Liver (tissue), 9 donors: Measurements from ENCODE around the gene PKDREJ. TPM values are rescaled to one million over a fixed set of nuclear protein-coding genes. Genes with fewer than 3 reads are reported as not detected.

Experiments used
- DNase-seq: peaks from one replicate; pipeline ENCODE4 v3.0.0-alpha.2; 2017; ENCODE audit warnings: low spot score
- H3K27ac ChIP-seq, 2 donors: one replicate each; pipeline ENCODE4 v1.7.0; 2013; ENCODE audit warnings: inconsistent platforms in 2 of 2, low read length in 2 of 2, control low read depth in 1 of 2, low read depth in 1 of 2, mild to moderate bottlenecking in 1 of 2
- H3K27me3 ChIP-seq, 4 donors: one replicate each; pipeline versions ENCODE4 v1.6.1 to v1.7.0; 2013; ENCODE audit warnings: low read length in 3 of 4, inconsistent platforms in 1 of 4, mild to moderate bottlenecking in 1 of 4, moderate library complexity in 1 of 4; ENCODE audit not compliant: control insufficient read depth in 4 of 4, insufficient read depth in 4 of 4
- H3K36me3 ChIP-seq, 4 donors: one replicate each; pipeline versions ENCODE4 v1.6.1 to v1.7.0; 2013; ENCODE audit warnings: low read length in 3 of 4, mild to moderate bottlenecking in 3 of 4, low read depth in 1 of 4, moderate library complexity in 1 of 4; ENCODE audit not compliant: control insufficient read depth in 4 of 4, insufficient read depth in 3 of 4
- H3K4me1 ChIP-seq, 4 donors: one replicate each; pipeline versions ENCODE4 v1.6.1 to v1.7.0; 2013; ENCODE audit warnings: low read length in 3 of 4, mild to moderate bottlenecking in 3 of 4, moderate library complexity in 1 of 4; ENCODE audit not compliant: control insufficient read depth in 4 of 4, insufficient read depth in 4 of 4
- H3K4me3 ChIP-seq, 3 donors: one replicate each; pipeline versions ENCODE4 v1.6.1 to v1.7.0; 2013; ENCODE audit warnings: low read length in 3 of 3, control low read depth in 1 of 3, low read depth in 1 of 3, mild to moderate bottlenecking in 1 of 3
- H3K9ac ChIP-seq, 2 donors: one replicate each; pipeline ENCODE4 v1.7.0; 2013; ENCODE audit warnings: low read length in 2 of 2, mild to moderate bottlenecking in 2 of 2, moderate library complexity in 2 of 2, control low read depth in 1 of 2, low read depth in 1 of 2
- H3K9me3 ChIP-seq, 4 donors: one replicate each; pipeline versions ENCODE4 v1.6.1 to v1.7.0; 2013; ENCODE audit warnings: low read length in 3 of 4; ENCODE audit not compliant: control insufficient read depth in 4 of 4
- EGR1 ChIP-seq, 2 donors: IDR thresholded peaks; 2 replicates each; pipeline ENCODE4 v1.6.1; 2016 to 2018; ENCODE audit warnings: antibody characterized with exemption in 2 of 2, low read depth in 2 of 2
- GABPA ChIP-seq, 2 donors: IDR thresholded peaks in 1 of 2; conservative IDR thresholded peaks in 1 of 2; 2 replicates each; pipeline ENCODE4 v1.6.1; 2016; ENCODE audit warnings: antibody characterized with exemption in 2 of 2, mild to moderate bottlenecking in 1 of 2, moderate library complexity in 1 of 2
- HNF4A ChIP-seq, 2 donors: conservative IDR thresholded peaks; 2 replicates each; pipeline ENCODE4 v1.6.1; 2016; ENCODE audit warnings: antibody characterized with exemption in 2 of 2, mild to moderate bottlenecking in 2 of 2
- HNF4G ChIP-seq: IDR thresholded peaks from 2 replicates; pipeline ENCODE4 v1.6.1; 2016; ENCODE audit warnings: antibody characterized with exemption
- JUND ChIP-seq, 2 donors: IDR thresholded peaks; 2 replicates each; pipeline ENCODE4 v1.6.1; 2016; ENCODE audit warnings: antibody characterized with exemption in 2 of 2
- NR2F2 ChIP-seq: IDR thresholded peaks from 2 replicates; pipeline ENCODE4 v1.6.1; 2016; ENCODE audit warnings: antibody characterized with exemption
- RAD21 ChIP-seq, 2 donors: IDR thresholded peaks; 2 replicates each; pipeline ENCODE4 v1.6.1; 2016; ENCODE audit warnings: antibody characterized with exemption in 2 of 2, mild to moderate bottlenecking in 2 of 2
- RXRA ChIP-seq, 2 donors: IDR thresholded peaks; 2 replicates each; pipeline ENCODE4 v1.6.1; 2017 to 2018; ENCODE audit warnings: antibody characterized with exemption in 2 of 2, mild to moderate bottlenecking in 1 of 2
- SP1 ChIP-seq: IDR thresholded peaks from 2 replicates; pipeline ENCODE4 v1.6.1; 2018; ENCODE audit warnings: antibody characterized with exemption, mild to moderate bottlenecking
- TAF1 ChIP-seq: conservative IDR thresholded peaks from 2 replicates; pipeline ENCODE4 v1.6.1; 2016; ENCODE audit warnings: antibody characterized with exemption, mild to moderate bottlenecking
- WGBS: extraction: QIAGEN DNeasy Blood & Tissue Kit; methylation state at CpG from one replicate; pipeline ENCODE4 v1.1.7; 2013; 5-methylcytosine and 5-hydroxymethylcytosine counted together
- polyA plus RNA-seq, 2 donors: library from polyadenylated mRNA; stranded (reverse) in 1 of 2; unstranded in 1 of 2; fragments of 200-250 nt in 1 of 2; fragments of >200 nt in 1 of 2; fragmentation: Nextera tagmentation in 1 of 2; extraction: Ambion mirVana in 1 of 2; gene quantifications; one replicate each; pipeline versions ENCODE4 v1.2.1 to v1.2.3, GENCODE V29; 2013 to 2015
- total RNA-seq, 2 donors: library from RNA; depleted of rRNA; stranded (reverse); fragments of >200 nt; gene quantifications; one replicate each; pipeline ENCODE4 v1.2.3, GENCODE V29; 2014
- TF ChIP-seq, protein P1 (sequence below): IDR thresholded peaks from 2 replicates; pipeline ENCODE4 v1.6.1; 2016; ENCODE audit warnings: antibody characterized with exemption, mild to moderate bottlenecking
- TF ChIP-seq, protein P2 (sequence below): IDR thresholded peaks from 2 replicates; pipeline ENCODE4 v1.6.1; 2016; ENCODE audit warnings: antibody characterized with exemption
- donor health status: healthy.
- donor health status: healthy.
- donor health status: healthy.
- donor health status: healthy.
- donor health status: healthy.

The PKDREJ gene
- total and polyA plus RNA-seq, 4 donors: under 0.01 to 0.05 (median 0.02) TPM

DNA sequence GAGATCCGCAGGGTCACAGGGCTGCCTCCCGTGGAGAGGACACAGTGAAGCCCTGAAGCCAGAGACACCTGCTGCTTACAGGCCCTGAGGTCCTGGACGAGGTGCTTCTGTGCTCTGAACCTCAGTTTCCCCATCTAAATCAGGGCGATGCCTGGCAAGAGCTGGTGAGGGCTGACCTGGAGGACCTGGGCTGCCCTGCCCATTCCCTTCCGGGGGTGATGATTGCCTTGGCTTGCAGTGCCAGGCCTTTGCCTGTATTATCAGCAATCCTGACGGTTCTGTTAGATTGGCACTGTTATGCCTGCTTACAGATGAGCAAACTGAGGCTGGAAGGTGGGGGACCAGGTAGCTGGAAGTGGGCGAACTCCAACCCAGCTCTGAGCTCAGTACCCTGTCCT, 25.7 kb upstream of the PKDREJ start:
- no peak overlapping the region for H3K27ac ChIP-seq
- WGBS: 87% methylated on average over 7 of the region's 7 CpGs
- no peak overlapping the region for H3K4me3 ChIP-seq

DNA sequence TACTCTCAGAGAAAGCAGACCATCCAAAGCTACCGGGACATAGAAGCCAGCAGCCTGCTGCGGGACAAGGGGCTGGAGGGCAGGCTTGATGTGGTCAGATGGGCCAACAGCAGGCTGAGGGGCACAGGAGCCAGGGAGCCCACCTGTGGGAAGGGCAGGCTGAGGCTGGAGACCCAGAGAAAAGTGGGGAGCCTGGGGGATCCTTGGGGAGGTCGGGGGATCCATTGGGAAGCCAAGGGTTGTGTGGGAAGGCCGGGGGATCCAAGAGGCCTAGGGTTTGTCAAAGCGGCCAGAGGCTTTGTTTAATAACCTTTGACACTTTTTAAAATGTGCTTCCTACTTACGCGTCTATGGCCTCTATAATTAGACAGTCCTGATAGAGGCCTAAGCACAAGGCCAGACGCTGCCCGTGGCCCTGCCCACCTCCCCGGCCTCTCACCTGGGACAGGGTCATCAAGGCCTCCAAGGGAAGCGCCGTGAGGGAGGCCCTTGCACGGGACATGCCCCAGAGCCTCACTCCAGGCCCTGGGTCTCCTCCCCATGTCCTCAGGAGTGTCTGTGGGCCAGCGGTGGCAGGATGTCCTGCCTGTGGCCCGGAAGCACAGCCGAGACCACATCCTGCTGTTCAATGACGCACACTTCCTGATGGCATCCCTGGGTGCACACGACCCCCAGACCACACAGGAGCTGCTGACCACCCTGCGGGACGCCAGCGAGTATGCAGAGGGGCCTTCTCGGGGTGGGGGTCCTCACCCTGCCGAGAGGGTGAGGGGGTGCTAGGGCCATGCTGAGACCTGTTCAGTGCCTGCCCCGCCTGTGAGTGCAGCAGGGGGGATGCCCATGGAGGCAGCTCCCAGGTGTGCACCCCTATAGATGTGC, 25.0 kb upstream of the PKDREJ start:
- Histone ChIP-seq H3K36me3 (peaks cover 40 to 88% (median 73%) of the 10 kb centered on the region in 4 donors), H3K4me1 (peaks cover 0 to 4% (median 2%) of the 10 kb centered on the region in 4 donors), H3K9ac (no peak overlapping the region), H3K9me3 (no peaks in the 10 kb centered on the region), H3K4me3 (no peak overlapping the region), H3K27ac (peak overlapping the region; percentile 13 to 39), H3K27me3 (no peaks in the 10 kb centered on the region)
- DNase-seq: no peak
- TF ChIP-seq SP1 (peak; percentile 41), GABPA (IDR thresholded peaks at IDR 0.05 in 1 of 2, conservative IDR thresholded peaks at IDR 0.05 in 1 of 2) (peak in 1 of 2 donors; percentile 43), RAD21 (IDR thresholded peaks at IDR 0.05) (no peak), HNF4A (conservative IDR thresholded peaks at IDR 0.05) (no peak), JUND (IDR thresholded peaks at IDR 0.05) (no peak), EGR1 (IDR thresholded peaks at IDR 0.05; ENCODE audit: low read depth in 2 of 2) (no peak), RXRA (IDR thresholded peaks at IDR 0.05) (no peak), HNF4G (no peak), NR2F2 (peak; percentile 59)
- TF ChIP-seq, protein P1, sequence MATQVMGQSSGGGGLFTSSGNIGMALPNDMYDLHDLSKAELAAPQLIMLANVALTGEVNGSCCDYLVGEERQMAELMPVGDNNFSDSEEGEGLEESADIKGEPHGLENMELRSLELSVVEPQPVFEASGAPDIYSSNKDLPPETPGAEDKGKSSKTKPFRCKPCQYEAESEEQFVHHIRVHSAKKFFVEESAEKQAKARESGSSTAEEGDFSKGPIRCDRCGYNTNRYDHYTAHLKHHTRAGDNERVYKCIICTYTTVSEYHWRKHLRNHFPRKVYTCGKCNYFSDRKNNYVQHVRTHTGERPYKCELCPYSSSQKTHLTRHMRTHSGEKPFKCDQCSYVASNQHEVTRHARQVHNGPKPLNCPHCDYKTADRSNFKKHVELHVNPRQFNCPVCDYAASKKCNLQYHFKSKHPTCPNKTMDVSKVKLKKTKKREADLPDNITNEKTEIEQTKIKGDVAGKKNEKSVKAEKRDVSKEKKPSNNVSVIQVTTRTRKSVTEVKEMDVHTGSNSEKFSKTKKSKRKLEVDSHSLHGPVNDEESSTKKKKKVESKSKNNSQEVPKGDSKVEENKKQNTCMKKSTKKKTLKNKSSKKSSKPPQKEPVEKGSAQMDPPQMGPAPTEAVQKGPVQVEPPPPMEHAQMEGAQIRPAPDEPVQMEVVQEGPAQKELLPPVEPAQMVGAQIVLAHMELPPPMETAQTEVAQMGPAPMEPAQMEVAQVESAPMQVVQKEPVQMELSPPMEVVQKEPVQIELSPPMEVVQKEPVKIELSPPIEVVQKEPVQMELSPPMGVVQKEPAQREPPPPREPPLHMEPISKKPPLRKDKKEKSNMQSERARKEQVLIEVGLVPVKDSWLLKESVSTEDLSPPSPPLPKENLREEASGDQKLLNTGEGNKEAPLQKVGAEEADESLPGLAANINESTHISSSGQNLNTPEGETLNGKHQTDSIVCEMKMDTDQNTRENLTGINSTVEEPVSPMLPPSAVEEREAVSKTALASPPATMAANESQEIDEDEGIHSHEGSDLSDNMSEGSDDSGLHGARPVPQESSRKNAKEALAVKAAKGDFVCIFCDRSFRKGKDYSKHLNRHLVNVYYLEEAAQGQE: no peak
- WGBS: 79% methylated on average over 24 of the region's 24 CpGs

More for the DNA sequence above, 25.7 kb upstream of the PKDREJ start:
- TF ChIP-seq, protein P1: no peak
- TF ChIP-seq, protein P2, sequence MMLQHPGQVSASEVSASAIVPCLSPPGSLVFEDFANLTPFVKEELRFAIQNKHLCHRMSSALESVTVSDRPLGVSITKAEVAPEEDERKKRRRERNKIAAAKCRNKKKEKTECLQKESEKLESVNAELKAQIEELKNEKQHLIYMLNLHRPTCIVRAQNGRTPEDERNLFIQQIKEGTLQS: no peak
- no peak for TF ChIP-seq TAF1
- TF ChIP-seq GABPA (IDR thresholded peaks at IDR 0.05 in 1 of 2, conservative IDR thresholded peaks at IDR 0.05 in 1 of 2): no peak
- TF ChIP-seq EGR1 (IDR thresholded peaks at IDR 0.05; ENCODE audit: low read depth in 2 of 2): no peak
- Histone ChIP-seq H3K36me3 (peaks cover 39 to 91% (median 72%) of the 10 kb centered on the region in 4 donors), H3K9ac (no peak overlapping the region), H3K9me3 (no peaks in the 10 kb centered on the region), H3K27me3 (no peaks in the 10 kb centered on the region), H3K4me1 (peaks cover 0 to 4% (median 2%) of the 10 kb centered on the region in 4 donors)
- DNase-seq: no peak
